HepG2 (cell line): ENCODE measurements around the gene SLC66A3. TPM values are rescaled to one million over a fixed set of nuclear protein-coding genes. Genes with fewer than 3 reads are reported as not detected.

ENCODE experiments used
- ATAC-seq: fragments of 200-7000 bp; cut with Tn5 transposase; 3 replicates; pipeline ENCODE4 v1.9.1; 2020; ENCODE audit warnings: mild to moderate bottlenecking, moderate library complexity
- BruUV-seq: library from RNA; stranded (reverse); fragments of 400-500 nt; replicated peaks from 2 replicates; lab custom pipeline; 2021; lab: Mats Ljungman, UMichigan
- CTCF ChIA-PET: fragments of 300-600 bp; formaldehyde crosslinking; extraction: SDS; loops from one replicate; lab custom pipeline; 2021; ENCODE audit warnings: low total read pairs, inconsistent platforms, low intra/inter-chr PET ratio; lab: Yijun Ruan, JAX
- POLR2A ChIA-PET: fragments of 350-600 bp; sonication (Branson Sonifier 250); formaldehyde crosslinking; loops from one replicate; lab custom pipeline; 2020; ENCODE audit warnings: antibody characterized with exemption, inconsistent platforms; lab: Yijun Ruan, JAX
- DNase-seq: peaks from one replicate; pipeline ENCODE4 v3.0.0-alpha.2; 2015; ENCODE audit warnings: low spot score
- FAIRE-seq: peaks from 3 replicates; lab custom pipeline; 2011; peaks lifted over from hg19 to GRCh38; lab: Jason Lieb, UNC
- H2AFZ ChIP-seq: one replicate; pipeline ENCODE4 v1.6.1; 2011; ENCODE audit warnings: low read length, inconsistent platforms
- H3K27ac ChIP-seq: fragments of 300-600 bp; 3 replicates; pipeline ENCODE4 v1.8.0; 2011; ENCODE audit warnings: mixed run types, mild to moderate bottlenecking, mixed read lengths, low read length, inconsistent platforms; ENCODE audit not compliant: insufficient read depth; ENCODE audit errors: extremely low read length
- H3K27me3 ChIP-seq, 2 experiments: fragments of 200-600 bp in 1 of 2; 2 replicates in 1 of 2; 3 replicates in 1 of 2; pipeline versions ENCODE4 v1.6.0 to v1.8.0; 2011; ENCODE audit warnings: low read length in 2 of 2, mild to moderate bottlenecking in 2 of 2, moderate library complexity in 2 of 2, inconsistent platforms in 1 of 2; ENCODE audit not compliant: insufficient read depth in 2 of 2, control insufficient read depth in 1 of 2
- H3K36me3 ChIP-seq, 2 experiments: fragments of 200-600 bp in 1 of 2; replicated peaks in 1 of 2; 2 replicates in 1 of 2; 3 replicates in 1 of 2; pipeline versions ENCODE4 v1.5.1 to v1.8.0; 2011; ENCODE audit warnings: low read length in 2 of 2, inconsistent platforms in 1 of 2; ENCODE audit not compliant: insufficient read depth in 2 of 2, control insufficient read depth in 1 of 2
- H3K4me1 ChIP-seq: 2 replicates; pipeline ENCODE4 v1.5.1; 2012; ENCODE audit warnings: low read length, inconsistent platforms; ENCODE audit not compliant: insufficient read depth
- H3K4me2 ChIP-seq: 2 replicates; pipeline ENCODE4 v1.6.0; 2011; ENCODE audit warnings: low read depth, low read length, inconsistent platforms
- H3K4me3 ChIP-seq, 3 experiments: fragments of 200-600 bp in 1 of 3; sonication (generic), shearing (Covaris generic) in 1 of 3; replicated peaks in 1 of 3; 2 replicates each; pipeline ENCODE4 v1.5.1; 2011 to 2016; ENCODE audit warnings: low read length in 3 of 3, inconsistent platforms in 2 of 3, low read depth in 2 of 3, mild to moderate bottlenecking in 2 of 3, control low read depth in 1 of 3, mixed read lengths in 1 of 3; ENCODE audit not compliant: insufficient read depth in 1 of 3
- H3K79me2 ChIP-seq: one replicate; pipeline ENCODE4 v1.6.1; 2011; ENCODE audit warnings: low read length, inconsistent platforms; ENCODE audit not compliant: insufficient read depth
- H3K9ac ChIP-seq: 2 replicates; pipeline ENCODE4 v1.6.0; 2011; ENCODE audit warnings: mild to moderate bottlenecking, low read depth, low read length, inconsistent platforms; ENCODE audit not compliant: insufficient read depth
- H3K9me3 ChIP-seq: 2 replicates; pipeline ENCODE4 v1.5.1; 2012; ENCODE audit warnings: mild to moderate bottlenecking, low read length
- H4K20me1 ChIP-seq: 2 replicates; pipeline ENCODE4 v1.6.0; 2011; ENCODE audit warnings: inconsistent platforms, mild to moderate bottlenecking, low read length, moderate library complexity; ENCODE audit not compliant: insufficient read depth
- CEBPB ChIP-seq: IDR thresholded peaks from 2 replicates; pipeline ENCODE4 v1.6.1; 2011; ENCODE audit warnings: low read depth, low read length, improper control_type of control experiment, borderline replicate concordance
- HIVEP1 ChIP-seq: sonication (generic); formaldehyde crosslinking; IDR thresholded peaks from 2 replicates; pipeline ENCODE4 v1.4.0; 2020; ENCODE audit warnings: mild to moderate bottlenecking, missing genetic modification reagents
- HNRNPK ChIP-seq: fragments of 200-400 bp; formaldehyde crosslinking; IDR thresholded peaks from 2 replicates; pipeline ENCODE4 v1.6.1; 2018; ENCODE audit warnings: low read length, low read depth, moderate library complexity, mild to moderate bottlenecking; ENCODE audit not compliant: poor library complexity, severe bottlenecking
- MED1 ChIP-seq: sonication (generic); formaldehyde crosslinking; IDR thresholded peaks from 2 replicates; pipeline ENCODE4 v1.4.0; 2020; ENCODE audit warnings: missing genetic modification reagents
- PHF5A ChIP-seq: IDR thresholded peaks from one replicate; pipeline ENCODE4 v1.6.1; 2018; ENCODE audit warnings: low read depth, missing genetic modification reagents; ENCODE audit not compliant: unreplicated experiment
- SIN3B ChIP-seq: fragments of 150-350 bp; IDR thresholded peaks from 2 replicates; pipeline ENCODE4 v1.6.1; 2014; ENCODE audit warnings: low read length
- YEATS2 ChIP-seq: sonication (generic); formaldehyde crosslinking; IDR thresholded peaks from 2 replicates; pipeline ENCODE4 v1.4.0; 2020; ENCODE audit warnings: missing genetic modification reagents, borderline replicate concordance
- ZBTB3 ChIP-seq: sonication (generic); formaldehyde crosslinking; IDR thresholded peaks from 2 replicates; pipeline ENCODE4 v1.4.0; 2020; ENCODE audit warnings: low read depth, mild to moderate bottlenecking, moderate library complexity, missing genetic modification reagents, borderline replicate concordance
- ZNF207 ChIP-seq: fragments of 450-650 bp; IDR thresholded peaks from 2 replicates; pipeline ENCODE4 v1.6.1; 2016; ENCODE audit warnings: antibody characterized with exemption, borderline replicate concordance
- ZNF234 ChIP-seq: sonication (generic); formaldehyde crosslinking; conservative IDR thresholded peaks from 2 replicates; pipeline ENCODE4 v1.5.1; 2020; ENCODE audit warnings: mild to moderate bottlenecking, missing genetic modification reagents
- ZNF251 ChIP-seq: sonication (generic); formaldehyde crosslinking; IDR thresholded peaks from 2 replicates; pipeline ENCODE4 v1.9.0; 2021; ENCODE audit warnings: mild to moderate bottlenecking, missing genetic modification reagents
- ZNF317 ChIP-seq: sonication (generic); formaldehyde crosslinking; IDR thresholded peaks from 2 replicates; pipeline ENCODE4 v1.5.0; 2020; ENCODE audit warnings: mild to moderate bottlenecking, missing genetic modification reagents
- ZNF547 ChIP-seq: sonication (generic); formaldehyde crosslinking; IDR thresholded peaks from 2 replicates; pipeline ENCODE4 v1.5.1; 2020; ENCODE audit warnings: mild to moderate bottlenecking, missing genetic modification reagents
- ZNF607 ChIP-seq: sonication (generic); formaldehyde crosslinking; IDR thresholded peaks from 2 replicates; pipeline ENCODE4 v1.5.1; 2020; ENCODE audit warnings: missing genetic modification reagents, mild to moderate bottlenecking, borderline replicate concordance
- WGBS: methylation state at CpG from one replicate; pipeline ENCODE4 v1.1.6; 2017; ENCODE audit warnings: low lambda C conversion rate; 5-methylcytosine and 5-hydroxymethylcytosine counted together
- in situ Hi-C: cut with HindIII; loops from 2 replicates; pipeline ENCODE4 v1.10.0; 2017; ENCODE audit warnings: low pct_unique_long_range_greater_than_20kb; ENCODE audit not compliant: extremely low pct_ligation_motif_present
- intact Hi-C: fragments of 100-400 bp; cut with micrococcal nuclease; formaldehyde crosslinking; loops from one replicate; pipeline ENCODE4 v1.10.0; 2022; ENCODE audit not compliant: unreplicated experiment
- polyA plus RNA-seq, 8 experiments: library from polyadenylated mRNA; depleted of rRNA in 3 of 8; stranded (reverse) in 7 of 8; unstranded in 1 of 8; fragments of >200 nt; fragmentation: Illumina TruSeq in 4 of 8; extraction: Trizol in 4 of 8; gene quantifications; 2 replicates each; pipeline versions ENCODE4 v1.2.1 to v1.2.3, GENCODE V29; 2011 to 2016; ENCODE audit warnings: low read depth in 4 of 8, missing spikeins in 1 of 8, mixed read lengths in 1 of 8; ENCODE audit not compliant: insufficient read depth in 1 of 8
- total RNA-seq, 5 experiments: library from RNA; depleted of rRNA; stranded (reverse); fragments of >200 nt; fragmentation: Illumina TruSeq; extraction: Trizol; gene quantifications; 2 replicates each; pipeline ENCODE4 v1.2.3, GENCODE V29; 2016; ENCODE audit warnings: low read depth in 1 of 5
- TF ChIP-seq, protein P1 (sequence below), 2 experiments: sonication (generic) in 1 of 2; formaldehyde crosslinking in 1 of 2; IDR thresholded peaks; 2 replicates each; pipeline versions ENCODE4 v1.5.1 to v1.6.1; 2011 to 2020; ENCODE audit warnings: borderline replicate concordance in 1 of 2, low read depth in 1 of 2, low read length in 1 of 2, mild to moderate bottlenecking in 1 of 2, missing genetic modification reagents in 1 of 2, moderate library complexity in 1 of 2
- TF ChIP-seq, protein P2 (sequence below): sonication (generic); formaldehyde crosslinking; IDR thresholded peaks from 2 replicates; pipeline ENCODE4 v1.8.1; 2023; ENCODE audit warnings: mild to moderate bottlenecking, missing genetic modification reagents, borderline replicate concordance
- TF ChIP-seq, protein P3 (sequence below): sonication (generic); formaldehyde crosslinking; IDR thresholded peaks from 2 replicates; pipeline ENCODE4 v1.5.1; 2020; ENCODE audit warnings: mild to moderate bottlenecking, missing genetic modification reagents, moderate library complexity

Gene SLC66A3
- total and polyA plus RNA-seq, 2 of the 13 experiments (the other 11 are each of a cell fraction or from before 2014, with no cell fraction given), result 2.2 to 3.7 TPM

DNA sequence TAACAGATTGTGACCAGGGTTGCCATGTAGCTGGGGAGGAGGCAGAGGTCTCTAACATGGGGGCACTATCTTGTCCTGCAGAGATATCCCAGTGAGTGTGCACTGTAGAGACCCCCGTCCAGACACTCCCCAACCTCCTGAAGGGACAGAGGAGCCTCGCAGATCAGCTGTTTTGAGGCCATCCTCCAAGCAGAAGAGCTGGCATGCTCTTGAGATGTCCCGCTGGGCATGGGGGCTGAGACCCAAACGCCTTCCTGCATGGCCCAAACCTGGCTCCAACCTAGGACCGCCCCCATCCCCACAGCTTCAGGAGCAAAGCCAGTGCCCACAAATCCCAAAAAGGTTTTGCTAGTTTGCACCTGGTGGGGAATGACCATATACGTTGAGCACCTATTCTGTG lies 2.7 kb upstream of the SLC66A3 start:
- FAIRE-seq (no peak), DNase-seq (no peak), ATAC-seq (no peak)
- no TSS peak for BruUV-seq
- POLR2A ChIA-PET, result interaction anchor here (0.6 kb wide), 1 partner anchor 408 kb away, joined by 3 read pairs; no protein-coding TSS in a partner anchor
- no peak for TF ChIP-seq YEATS2
- TF ChIP-seq ZNF547 (CRISPR knock-in tag), result no peak
- TF ChIP-seq, protein P1, sequence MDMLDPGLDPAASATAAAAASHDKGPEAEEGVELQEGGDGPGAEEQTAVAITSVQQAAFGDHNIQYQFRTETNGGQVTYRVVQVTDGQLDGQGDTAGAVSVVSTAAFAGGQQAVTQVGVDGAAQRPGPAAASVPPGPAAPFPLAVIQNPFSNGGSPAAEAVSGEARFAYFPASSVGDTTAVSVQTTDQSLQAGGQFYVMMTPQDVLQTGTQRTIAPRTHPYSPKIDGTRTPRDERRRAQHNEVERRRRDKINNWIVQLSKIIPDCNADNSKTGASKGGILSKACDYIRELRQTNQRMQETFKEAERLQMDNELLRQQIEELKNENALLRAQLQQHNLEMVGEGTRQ (IDR thresholded peaks at IDR 0.05; ENCODE audit: low read depth, low read length), result no peak
- TF ChIP-seq, protein P1 (CRISPR knock-in tag; IDR thresholded peaks at IDR 0.05; ENCODE audit: borderline replicate concordance), result no peak
- TF ChIP-seq, protein P2, sequence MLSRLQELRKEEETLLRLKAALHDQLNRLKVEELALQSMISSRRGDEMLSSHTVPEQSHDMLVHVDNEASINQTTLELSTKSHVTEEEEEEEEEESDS (CRISPR knock-in tag), result no peak
- TF ChIP-seq HNRNPK, result no peak
- no peak for TF ChIP-seq ZNF317 (CRISPR knock-in tag)
- no peak for TF ChIP-seq MED1 (CRISPR knock-in tag)
- no peak for TF ChIP-seq HIVEP1
- no peak for TF ChIP-seq ZBTB3 (CRISPR knock-in tag)
- TF ChIP-seq CEBPB, result no peak
- TF ChIP-seq ZNF207, result no peak
- TF ChIP-seq ZNF234 (CRISPR knock-in tag), result no peak
- no peak for TF ChIP-seq SIN3B
- no peak for TF ChIP-seq ZNF607 (CRISPR knock-in tag)
- no peak for TF ChIP-seq ZNF251 (CRISPR knock-in tag)
- TF ChIP-seq PHF5A (CRISPR knock-in tag), result no peak
- TF ChIP-seq, protein P3, sequence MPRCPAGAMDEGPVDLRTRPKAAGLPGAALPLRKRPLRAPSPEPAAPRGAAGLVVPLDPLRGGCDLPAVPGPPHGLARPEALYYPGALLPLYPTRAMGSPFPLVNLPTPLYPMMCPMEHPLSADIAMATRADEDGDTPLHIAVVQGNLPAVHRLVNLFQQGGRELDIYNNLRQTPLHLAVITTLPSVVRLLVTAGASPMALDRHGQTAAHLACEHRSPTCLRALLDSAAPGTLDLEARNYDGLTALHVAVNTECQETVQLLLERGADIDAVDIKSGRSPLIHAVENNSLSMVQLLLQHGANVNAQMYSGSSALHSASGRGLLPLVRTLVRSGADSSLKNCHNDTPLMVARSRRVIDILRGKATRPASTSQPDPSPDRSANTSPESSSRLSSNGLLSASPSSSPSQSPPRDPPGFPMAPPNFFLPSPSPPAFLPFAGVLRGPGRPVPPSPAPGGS (CRISPR knock-in tag), result no peak
- Histone ChIP-seq H3K36me3 (no peaks in the 10 kb centered on the region), H3K9ac (no peak overlapping the region), H4K20me1 (no peaks in the 10 kb centered on the region), H3K9me3 (no peaks in the 10 kb centered on the region), H3K27me3 (peaks cover 6 to 48% of the 10 kb centered on the region in 2 experiments; a peak in 4 of 5 replicates), H3K27ac (no peak overlapping the region), H3K4me3 (no peak overlapping the region), H3K4me1 (peaks cover 34% of the 10 kb centered on the region), H3K4me2 (no peak overlapping the region), H2AFZ (no peak overlapping the region), H3K79me2 (no peaks in the 10 kb centered on the region)
- CTCF ChIA-PET, result no interaction called here
- in situ Hi-C loops, result no loop called here
- 44% methylated on average over 4 of the region's 6 CpGs for whole genome bisulfite sequencing
- intact Hi-C loops, result no loop called here
